Measurements from ENCODE around the gene SDS. TPM values are rescaled to one million over a fixed set of nuclear protein-coding genes. Genes with fewer than 3 reads are reported as not detected.

The SDS gene
- total RNA-seq, 2 donors from 2014 or later = 1.3 TPM; not detected in 1

GRCh38 chr12:113436586-113436985 is 32.9 kb upstream of the SDS start:
- no peak for DNase-seq (ENCODE audit: low spot score)
- H3K4me1 ChIP-seq = no peaks in the 10 kb centered on the region
- no peak for TF ChIP-seq CTCF (IDR thresholded peaks at IDR 0.05)
- no peaks in the 10 kb centered on the region for H3K9me3 ChIP-seq
- H3K36me3 ChIP-seq = no peaks in the 10 kb centered on the region
- H3K27ac ChIP-seq = no peak overlapping the region
- no peaks in the 10 kb centered on the region for H3K27me3 ChIP-seq
- H3K4me3 ChIP-seq = no peak overlapping the region

GRCh38 chr12:113435367-113435766 is 31.7 kb upstream of the SDS start:
- Histone ChIP-seq H3K9me3 (no peaks in the 10 kb centered on the region), H3K27me3 (no peaks in the 10 kb centered on the region), H3K36me3 (no peaks in the 10 kb centered on the region), H3K27ac (no peak overlapping the region), H3K4me3 (no peak overlapping the region), H3K4me1 (no peaks in the 10 kb centered on the region)
- no peak for DNase-seq (ENCODE audit: low spot score)
- no peak for TF ChIP-seq CTCF (IDR thresholded peaks at IDR 0.05)

- Histone ChIP-seq H3K4me1 (no peaks in the 10 kb centered on the region), H3K9me3 (no peaks in the 10 kb centered on the region), H3K36me3 (no peaks in the 10 kb centered on the region), H3K27me3 (no peaks in the 10 kb centered on the region), H3K4me3 (no peak overlapping the region), H3K27ac (no peak overlapping the region)
- no peak for DNase-seq (ENCODE audit: low spot score)
- TF ChIP-seq CTCF (IDR thresholded peaks at IDR 0.05) = no peak
Observed at GRCh38 chr12:113432986-113433385, 29.3 kb upstream of the SDS start.

GRCh38 chr12:113428482-113428881 is 24.8 kb upstream of the SDS start:
- Histone ChIP-seq H3K36me3 (no peaks in the 10 kb centered on the region), H3K27ac (no peak overlapping the region), H3K4me3 (no peak overlapping the region), H3K27me3 (no peaks in the 10 kb centered on the region), H3K9me3 (no peaks in the 10 kb centered on the region), H3K4me1 (no peaks in the 10 kb centered on the region)
- no peak for DNase-seq (ENCODE audit: low spot score)
- no peak for TF ChIP-seq CTCF (IDR thresholded peaks at IDR 0.05)

GRCh38 chr12:113427882-113428281 is 24.2 kb upstream of the SDS start:
- H3K27ac ChIP-seq = no peak overlapping the region
- no peaks in the 10 kb centered on the region for H3K27me3 ChIP-seq
- no peak for TF ChIP-seq CTCF (IDR thresholded peaks at IDR 0.05)
- DNase-seq (ENCODE audit: low spot score) = no peak
- no peaks in the 10 kb centered on the region for H3K36me3 ChIP-seq
- H3K4me3 ChIP-seq = no peak overlapping the region
- H3K4me1 ChIP-seq = peaks cover 0 to 4% of the 10 kb centered on the region in 2 donors
- no peaks in the 10 kb centered on the region for H3K9me3 ChIP-seq

- H3K36me3 ChIP-seq = no peaks in the 10 kb centered on the region
- DNase-seq (ENCODE audit: low spot score) = no peak
- no peak for TF ChIP-seq CTCF (IDR thresholded peaks at IDR 0.05)
Observed at GRCh38 chr12:113425960-113426453, 22.3 kb upstream of the SDS start.

More at GRCh38 chr12:113425960-113426453, 22.3 kb upstream of the SDS start:
- Histone ChIP-seq H3K27me3 (no peaks in the 10 kb centered on the region), H3K4me1 (peaks cover 0 to 16% of the 10 kb centered on the region in 2 donors), H3K27ac (no peak overlapping the region), H3K4me3 (no peak overlapping the region), H3K9me3 (no peaks in the 10 kb centered on the region)
